ENCODE measurements around the gene C1R. TPM values are rescaled to one million over a fixed set of nuclear protein-coding genes. Genes with fewer than 3 reads are reported as not detected.
A peak's percentile ranks its signal among the peaks of the same experiment; 100 is the strongest.

The C1R gene
- polyA plus RNA-seq, 3 donors = 0.14 to 0.88 TPM; not detected in 1

DNA sequence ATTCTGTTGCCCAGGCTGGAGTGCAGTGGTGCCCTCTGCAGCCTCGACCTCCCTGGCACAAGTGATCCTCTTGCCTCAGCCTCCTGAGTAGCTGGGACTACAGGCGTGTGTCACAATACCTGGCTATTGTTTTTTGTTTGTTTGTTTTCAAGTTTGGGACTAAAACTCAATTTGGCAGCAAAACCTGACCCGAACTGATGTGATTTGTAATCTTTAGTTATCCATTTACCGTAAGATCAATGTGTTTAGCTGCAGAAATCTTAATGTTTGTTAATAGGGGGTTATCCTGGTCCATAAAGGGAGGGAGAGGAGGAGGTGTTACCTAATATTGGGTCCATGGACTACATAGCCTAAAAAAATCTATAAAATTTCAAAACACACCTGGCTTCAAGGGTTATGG is 32.5 kb downstream of the C1R start:
- 85% methylated on average over 3 of the region's 4 CpGs for WGBS (ENCODE audit: insufficient coverage)
- no peak overlapping the region for H3K4me2 ChIP-seq (replicated peaks; ENCODE audit: extremely low read depth, low read length, poor library complexity, severe bottlenecking)
- H3K9me3 ChIP-seq (replicated peaks in 1 of 2; ENCODE audit: control insufficient read depth in 1 of 2, insufficient read depth in 1 of 2, low read length in 2 of 2) = no peaks in the 10 kb centered on the region
- intact Hi-C loops (cut with micrococcal nuclease) = no loop called here
- H3K27ac Mint-ChIP-seq = no peak overlapping the region
- H3K36me3 ChIP-seq (replicated peaks in 1 of 2; ENCODE audit: control insufficient read depth in 1 of 2, insufficient read depth in 2 of 2, low read length in 2 of 2) = no peaks in the 10 kb centered on the region
- H3K27me3 ChIP-seq (ENCODE audit: control insufficient read depth in 2 of 2, insufficient read depth in 2 of 2, low read length in 2 of 2) = no peaks in the 10 kb centered on the region
- H4K20me1 ChIP-seq (ENCODE audit: insufficient read depth, low read length) = no peaks in the 10 kb centered on the region
- peaks cover 0 to 2% (median 0%) of the 10 kb centered on the region in 7 donors for H3K9me3 Mint-ChIP-seq
- H3K79me2 ChIP-seq (ENCODE audit: insufficient read depth, low read length) = no peaks in the 10 kb centered on the region
- TF ChIP-seq, protein P1, sequence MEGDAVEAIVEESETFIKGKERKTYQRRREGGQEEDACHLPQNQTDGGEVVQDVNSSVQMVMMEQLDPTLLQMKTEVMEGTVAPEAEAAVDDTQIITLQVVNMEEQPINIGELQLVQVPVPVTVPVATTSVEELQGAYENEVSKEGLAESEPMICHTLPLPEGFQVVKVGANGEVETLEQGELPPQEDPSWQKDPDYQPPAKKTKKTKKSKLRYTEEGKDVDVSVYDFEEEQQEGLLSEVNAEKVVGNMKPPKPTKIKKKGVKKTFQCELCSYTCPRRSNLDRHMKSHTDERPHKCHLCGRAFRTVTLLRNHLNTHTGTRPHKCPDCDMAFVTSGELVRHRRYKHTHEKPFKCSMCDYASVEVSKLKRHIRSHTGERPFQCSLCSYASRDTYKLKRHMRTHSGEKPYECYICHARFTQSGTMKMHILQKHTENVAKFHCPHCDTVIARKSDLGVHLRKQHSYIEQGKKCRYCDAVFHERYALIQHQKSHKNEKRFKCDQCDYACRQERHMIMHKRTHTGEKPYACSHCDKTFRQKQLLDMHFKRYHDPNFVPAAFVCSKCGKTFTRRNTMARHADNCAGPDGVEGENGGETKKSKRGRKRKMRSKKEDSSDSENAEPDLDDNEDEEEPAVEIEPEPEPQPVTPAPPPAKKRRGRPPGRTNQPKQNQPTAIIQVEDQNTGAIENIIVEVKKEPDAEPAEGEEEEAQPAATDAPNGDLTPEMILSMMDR (IDR thresholded peaks at IDR 0.05) = no peak
- no peak overlapping the region for H3K4me3 ChIP-seq (replicated peaks in 1 of 3; ENCODE audit: low read depth in 2 of 3, low read length in 3 of 3)
- H2AFZ ChIP-seq (ENCODE audit: insufficient read depth, low read depth, low read length, poor library complexity, severe bottlenecking) = no peak overlapping the region
- H3K36me3 Mint-ChIP-seq = no peaks in the 10 kb centered on the region
- no peak overlapping the region for H3K4me3 Mint-ChIP-seq
- no peak overlapping the region for H3K9ac ChIP-seq (ENCODE audit: insufficient read depth, low read length, poor library complexity, severe bottlenecking)
- H3K4me1 Mint-ChIP-seq = peaks cover 11% of the 10 kb centered on the region
- no peak overlapping the region for H3K27ac ChIP-seq (ENCODE audit: low read depth in 1 of 2, low read length in 2 of 2)
- no peak for DNase-seq
- peaks cover 2 to 10% (median 6%) of the 10 kb centered on the region in 3 donors for H3K27me3 Mint-ChIP-seq (ENCODE audit: low read depth in 3 of 3)
- peaks cover 0 to 9% of the 10 kb centered on the region in 2 donors for H3K4me1 ChIP-seq (ENCODE audit: control insufficient read depth in 1 of 2, insufficient read depth in 2 of 2, low read length in 2 of 2)

DNA sequence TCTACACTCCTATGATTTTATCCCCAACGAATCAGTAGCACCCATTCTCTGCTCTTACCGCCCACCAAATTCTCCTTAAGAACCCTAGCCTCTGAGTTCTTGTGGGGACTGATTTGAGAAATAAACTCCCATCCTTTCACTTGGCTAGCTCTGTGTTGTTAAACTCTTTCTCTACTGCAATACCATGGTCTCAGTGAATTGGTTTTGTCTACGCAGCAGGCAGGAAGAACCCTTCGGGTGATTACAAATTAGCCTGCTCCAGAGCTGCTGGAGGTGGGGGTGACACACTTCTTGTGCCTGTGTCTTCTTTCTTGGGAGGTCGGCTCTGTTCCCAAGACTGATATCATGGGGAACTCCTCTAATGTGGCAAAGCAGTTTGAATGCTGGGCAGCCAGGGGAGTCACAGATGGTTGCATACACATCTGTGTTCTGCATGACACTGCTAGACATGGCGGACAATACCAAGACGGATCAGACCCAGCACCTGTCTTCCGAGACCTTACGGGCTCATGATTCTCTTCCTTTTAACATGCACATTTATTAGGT is 33.3 kb downstream of the C1R start:
- no peak overlapping the region for H3K4me3 ChIP-seq (replicated peaks in 1 of 3; ENCODE audit: low read depth in 2 of 3, low read length in 3 of 3)
- no peaks in the 10 kb centered on the region for H3K79me2 ChIP-seq (ENCODE audit: insufficient read depth, low read length)
- peaks cover 0 to 2% (median 0%) of the 10 kb centered on the region in 7 donors for H3K9me3 Mint-ChIP-seq
- H2AFZ ChIP-seq (ENCODE audit: insufficient read depth, low read depth, low read length, poor library complexity, severe bottlenecking) = no peak overlapping the region
- WGBS (ENCODE audit: insufficient coverage) = 91% methylated on average over 7 of the region's 9 CpGs
- H3K27ac Mint-ChIP-seq = peak overlapping the region in 4 of 7 donors; percentile 10 to 82 (median 26)
- no peak overlapping the region for H3K27ac ChIP-seq (ENCODE audit: low read depth in 1 of 2, low read length in 2 of 2)
- peaks cover 0 to 9% of the 10 kb centered on the region in 2 donors for H3K4me1 ChIP-seq (ENCODE audit: control insufficient read depth in 1 of 2, insufficient read depth in 2 of 2, low read length in 2 of 2)
- H3K4me3 Mint-ChIP-seq = peak overlapping the region in 1 of 2 donors; percentile 22
- H3K9ac ChIP-seq (ENCODE audit: insufficient read depth, low read length, poor library complexity, severe bottlenecking) = no peak overlapping the region
- TF ChIP-seq, protein P1 (IDR thresholded peaks at IDR 0.05) = no peak
- DNase-seq = peak in 1 of 3 donors; percentile 1
- no peak overlapping the region for H3K4me2 ChIP-seq (replicated peaks; ENCODE audit: extremely low read depth, low read length, poor library complexity, severe bottlenecking)
- no peaks in the 10 kb centered on the region for H3K9me3 ChIP-seq (replicated peaks in 1 of 2; ENCODE audit: control insufficient read depth in 1 of 2, insufficient read depth in 1 of 2, low read length in 2 of 2)
- H3K4me1 Mint-ChIP-seq = peaks cover 11% of the 10 kb centered on the region
- H3K27me3 Mint-ChIP-seq (ENCODE audit: low read depth in 3 of 3) = peaks cover 2 to 10% (median 6%) of the 10 kb centered on the region in 3 donors
- H3K27me3 ChIP-seq (ENCODE audit: control insufficient read depth in 2 of 2, insufficient read depth in 2 of 2, low read length in 2 of 2) = no peaks in the 10 kb centered on the region
- no peaks in the 10 kb centered on the region for H4K20me1 ChIP-seq (ENCODE audit: insufficient read depth, low read length)
- no peaks in the 10 kb centered on the region for H3K36me3 Mint-ChIP-seq
- intact Hi-C loops (cut with micrococcal nuclease) = no loop called here
- no peaks in the 10 kb centered on the region for H3K36me3 ChIP-seq (replicated peaks in 1 of 2; ENCODE audit: control insufficient read depth in 1 of 2, insufficient read depth in 2 of 2, low read length in 2 of 2)
